Mesenchymal stem cell (in vitro differentiated cells and primary cell): ENCODE measurements around the gene UXS1.

Experiments
- DNase-seq: peaks from one replicate; pipeline ENCODE4 v3.0.0-alpha.2; 2013
- H2AFZ ChIP-seq: one replicate; pipeline ENCODE4 v1.6.1; 2013; ENCODE audit warnings: low read depth, mild to moderate bottlenecking, control low read depth, inconsistent platforms, low read length, moderate library complexity
- H2AK5ac ChIP-seq: 2 replicates; pipeline ENCODE4 v1.6.1; 2013; ENCODE audit warnings: low read length, moderate library complexity, mild to moderate bottlenecking, inconsistent platforms; ENCODE audit not compliant: severe bottlenecking
- H2BK120ac ChIP-seq: one replicate; pipeline ENCODE4 v1.6.1; 2013; ENCODE audit warnings: low read depth, mild to moderate bottlenecking, inconsistent platforms, low read length, moderate library complexity
- H2BK12ac ChIP-seq, 2 experiments: one replicate each; pipeline ENCODE4 v1.6.1; 2013; ENCODE audit warnings: inconsistent platforms in 2 of 2, low read length in 2 of 2, mild to moderate bottlenecking in 2 of 2, moderate library complexity in 2 of 2, control low read depth in 1 of 2
- H2BK15ac ChIP-seq: one replicate; pipeline ENCODE4 v1.6.1; 2013; ENCODE audit warnings: mild to moderate bottlenecking, low read depth, inconsistent platforms; ENCODE audit not compliant: poor library complexity, severe bottlenecking
- H2BK5ac ChIP-seq: 2 replicates; pipeline ENCODE4 v1.6.1; 2013; ENCODE audit warnings: low read depth, mild to moderate bottlenecking, low read length, control low read depth, inconsistent platforms; ENCODE audit not compliant: poor library complexity, severe bottlenecking
- H3K14ac ChIP-seq, 2 experiments: one replicate each; pipeline ENCODE4 v1.6.1; 2013; ENCODE audit warnings: inconsistent platforms in 2 of 2, low read length in 2 of 2, control low read depth in 1 of 2, mild to moderate bottlenecking in 1 of 2, moderate library complexity in 1 of 2
- H3K18ac ChIP-seq, 2 experiments: one replicate each; pipeline ENCODE4 v1.6.1; 2013; ENCODE audit warnings: inconsistent platforms in 2 of 2, low read length in 2 of 2, control low read depth in 1 of 2, low read depth in 1 of 2, mild to moderate bottlenecking in 1 of 2
- H3K23ac ChIP-seq, 2 experiments: one replicate each; pipeline ENCODE4 v1.6.1; 2013; ENCODE audit warnings: inconsistent platforms in 2 of 2, low read length in 2 of 2, mild to moderate bottlenecking in 2 of 2, moderate library complexity in 2 of 2, control low read depth in 1 of 2
- H3K27ac ChIP-seq: 2 replicates; pipeline ENCODE4 v1.5.1; 2013; ENCODE audit warnings: mild to moderate bottlenecking, moderate library complexity, low read length, control low read depth, inconsistent platforms; ENCODE audit not compliant: poor library complexity, severe bottlenecking
- H3K27me3 ChIP-seq, 2 experiments: 2 replicates each; pipeline versions ENCODE4 v1.6.1 to v1.7.0; 2013; ENCODE audit warnings: low read length in 2 of 2, mild to moderate bottlenecking in 2 of 2, moderate library complexity in 2 of 2, control low read depth in 1 of 2, inconsistent platforms in 1 of 2; ENCODE audit not compliant: control insufficient read depth in 1 of 2, insufficient read depth in 1 of 2
- H3K36me3 ChIP-seq, 2 experiments: 2 replicates each; pipeline versions ENCODE4 v1.6.1 to v1.7.0; 2013; ENCODE audit warnings: low read length in 2 of 2, control low read depth in 1 of 2, inconsistent platforms in 1 of 2, low read depth in 1 of 2, mild to moderate bottlenecking in 1 of 2; ENCODE audit not compliant: insufficient read depth in 2 of 2, control insufficient read depth in 1 of 2
- H3K4ac ChIP-seq, 2 experiments: one replicate each; pipeline ENCODE4 v1.6.1; 2013; ENCODE audit warnings: inconsistent platforms in 2 of 2, low read length in 2 of 2, mild to moderate bottlenecking in 2 of 2, moderate library complexity in 2 of 2, control low read depth in 1 of 2, low read depth in 1 of 2
- H3K4me1 ChIP-seq: 2 replicates; pipeline ENCODE4 v1.6.1; 2013; ENCODE audit warnings: low read depth, low read length, control low read depth; ENCODE audit not compliant: control insufficient read depth, insufficient read depth
- H3K4me2 ChIP-seq: 2 replicates; pipeline ENCODE4 v1.6.1; 2013; ENCODE audit warnings: low read length, mild to moderate bottlenecking, inconsistent platforms; ENCODE audit not compliant: poor library complexity, severe bottlenecking
- H3K4me3 ChIP-seq, 2 experiments: 2 replicates each; pipeline versions ENCODE4 v1.5.1 to v1.7.0; 2013; ENCODE audit warnings: low read length in 2 of 2, mild to moderate bottlenecking in 2 of 2, control low read depth in 1 of 2, low read depth in 1 of 2; ENCODE audit not compliant: insufficient read depth in 1 of 2
- H3K79me1 ChIP-seq: replicated peaks from 2 replicates; pipeline ENCODE4 v1.6.1; 2013; ENCODE audit warnings: mild to moderate bottlenecking, control low read depth, low read length, inconsistent platforms; ENCODE audit not compliant: poor library complexity, severe bottlenecking
- H3K9ac ChIP-seq: 2 replicates; pipeline ENCODE4 v1.7.0; 2013; ENCODE audit warnings: mild to moderate bottlenecking, low read length, moderate library complexity
- H3K9me3 ChIP-seq: 2 replicates; pipeline ENCODE4 v1.7.0; 2013; ENCODE audit warnings: mild to moderate bottlenecking, low read length; ENCODE audit not compliant: control insufficient read depth
- H4K8ac ChIP-seq: one replicate; pipeline ENCODE4 v1.6.1; 2013; ENCODE audit warnings: inconsistent platforms, mild to moderate bottlenecking, low read length, moderate library complexity
- H4K91ac ChIP-seq: one replicate; pipeline ENCODE4 v1.6.1; 2013; ENCODE audit warnings: mild to moderate bottlenecking, low read length, inconsistent platforms
- WGBS: methylation state at CpG from one replicate; pipeline ENCODE4 v1.1.7; 2013; ENCODE audit warnings: mixed read lengths; 5-methylcytosine and 5-hydroxymethylcytosine counted together

UXS1 gene

GRCh38 chr2:106195981-106196380, 1.9 kb upstream of the UXS1 start:
- Histone ChIP-seq H3K36me3 (no peaks in the 10 kb centered on the region), H2BK5ac (no peak overlapping the region), H3K9ac (no peak overlapping the region), H2AK5ac (peak overlapping the region; percentile 63), H3K27ac (no peak overlapping the region), H2AFZ (no peak overlapping the region), H3K18ac (no peak overlapping the region), H3K14ac (no peak overlapping the region), H3K27me3 (no peaks in the 10 kb centered on the region), H3K4me2 (no peak overlapping the region), H3K9me3 (no peaks in the 10 kb centered on the region), H2BK120ac (no peak overlapping the region), H3K79me1 (peaks cover 6% of the 10 kb centered on the region), H3K4me1 (peaks cover 10% of the 10 kb centered on the region), H3K23ac (no peak overlapping the region), H3K4me3 (no peak overlapping the region), H4K8ac (no peak overlapping the region), H3K4ac (no peak overlapping the region), H2BK15ac (no peak overlapping the region), H2BK12ac (peak overlapping the region; percentile 1 to 67), H4K91ac (no peak overlapping the region)
- WGBS = 73% methylated on average over 6 of the region's 6 CpGs
- DNase-seq = no peak

- WGBS = 89% methylated on average over 6 of the region's 6 CpGs
- no peak overlapping the region for H2AFZ ChIP-seq
- no peak overlapping the region for H2BK120ac ChIP-seq
- H2AK5ac ChIP-seq = no peak overlapping the region
- no peak overlapping the region for H3K27ac ChIP-seq
- peaks cover 10% of the 10 kb centered on the region for H3K4me1 ChIP-seq
- H3K9ac ChIP-seq = peak overlapping the region; percentile 91
- H3K14ac ChIP-seq = no peak overlapping the region
- H3K18ac ChIP-seq = no peak overlapping the region
- H2BK5ac ChIP-seq = no peak overlapping the region
- H3K4ac ChIP-seq = no peak overlapping the region
- no peaks in the 10 kb centered on the region for H3K27me3 ChIP-seq
- H2BK15ac ChIP-seq = no peak overlapping the region
- H4K91ac ChIP-seq = no peak overlapping the region
- H3K4me3 ChIP-seq = peak overlapping the region in 1 of 2 experiments; percentile 89
- H4K8ac ChIP-seq = peak overlapping the region; percentile 66
- H3K36me3 ChIP-seq = no peaks in the 10 kb centered on the region
- DNase-seq = no peak
- peak overlapping the region in 1 of 2 experiments; percentile 23 for H3K23ac ChIP-seq
- peak overlapping the region; percentile 51 to 98 for H2BK12ac ChIP-seq
- H3K4me2 ChIP-seq = no peak overlapping the region
- H3K79me1 ChIP-seq = peaks cover 6% of the 10 kb centered on the region
- no peaks in the 10 kb centered on the region for H3K9me3 ChIP-seq
Observed at GRCh38 chr2:106195456-106195855, 1.4 kb upstream of the UXS1 start.

DNA sequence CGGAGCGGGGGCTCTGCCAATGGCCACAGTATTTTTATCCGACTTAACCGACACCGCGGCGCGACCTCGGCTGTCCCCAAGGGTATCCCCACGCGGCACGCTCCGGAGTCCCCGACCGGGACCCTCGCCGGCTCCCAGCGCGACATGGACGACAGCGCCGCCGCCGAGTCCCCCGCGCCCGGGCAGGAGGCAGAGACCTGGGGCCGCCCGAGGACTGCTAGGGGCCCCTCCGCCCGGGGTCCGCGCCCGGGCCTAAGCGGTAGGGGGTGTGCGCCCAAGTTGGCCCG, 468 bp downstream of the UXS1 start:
- H3K9me3 ChIP-seq = no peaks in the 10 kb centered on the region
- H4K8ac ChIP-seq = no peak overlapping the region
- WGBS = 1% methylated on average over 31 of the region's 37 CpGs
- H3K9ac ChIP-seq = peak overlapping the region; percentile 77
- peaks cover 8% of the 10 kb centered on the region for H3K79me1 ChIP-seq
- H3K27ac ChIP-seq = no peak overlapping the region
- no peak overlapping the region for H4K91ac ChIP-seq
- H3K4me3 ChIP-seq = peak overlapping the region; percentile 80 to 84
- H3K14ac ChIP-seq = peak overlapping the region; percentile 25 to 37
- H3K27me3 ChIP-seq = no peaks in the 10 kb centered on the region
- no peak overlapping the region for H3K23ac ChIP-seq
- peak overlapping the region; percentile 77 for H2BK15ac ChIP-seq
- H2BK12ac ChIP-seq = no peak overlapping the region
- H2BK120ac ChIP-seq = peak overlapping the region; percentile 88
- peaks cover 14% of the 10 kb centered on the region for H3K4me1 ChIP-seq
- peak overlapping the region; percentile 75 for H2BK5ac ChIP-seq
- H3K4me2 ChIP-seq = peak overlapping the region; percentile 55
- peak overlapping the region; percentile 94 for H2AFZ ChIP-seq
- H3K4ac ChIP-seq = peak overlapping the region; percentile 58 to 60
- H3K18ac ChIP-seq = peak overlapping the region; percentile 73 to 83
- no peak for DNase-seq
- H2AK5ac ChIP-seq = no peak overlapping the region
- H3K36me3 ChIP-seq = no peaks in the 10 kb centered on the region

DNA sequence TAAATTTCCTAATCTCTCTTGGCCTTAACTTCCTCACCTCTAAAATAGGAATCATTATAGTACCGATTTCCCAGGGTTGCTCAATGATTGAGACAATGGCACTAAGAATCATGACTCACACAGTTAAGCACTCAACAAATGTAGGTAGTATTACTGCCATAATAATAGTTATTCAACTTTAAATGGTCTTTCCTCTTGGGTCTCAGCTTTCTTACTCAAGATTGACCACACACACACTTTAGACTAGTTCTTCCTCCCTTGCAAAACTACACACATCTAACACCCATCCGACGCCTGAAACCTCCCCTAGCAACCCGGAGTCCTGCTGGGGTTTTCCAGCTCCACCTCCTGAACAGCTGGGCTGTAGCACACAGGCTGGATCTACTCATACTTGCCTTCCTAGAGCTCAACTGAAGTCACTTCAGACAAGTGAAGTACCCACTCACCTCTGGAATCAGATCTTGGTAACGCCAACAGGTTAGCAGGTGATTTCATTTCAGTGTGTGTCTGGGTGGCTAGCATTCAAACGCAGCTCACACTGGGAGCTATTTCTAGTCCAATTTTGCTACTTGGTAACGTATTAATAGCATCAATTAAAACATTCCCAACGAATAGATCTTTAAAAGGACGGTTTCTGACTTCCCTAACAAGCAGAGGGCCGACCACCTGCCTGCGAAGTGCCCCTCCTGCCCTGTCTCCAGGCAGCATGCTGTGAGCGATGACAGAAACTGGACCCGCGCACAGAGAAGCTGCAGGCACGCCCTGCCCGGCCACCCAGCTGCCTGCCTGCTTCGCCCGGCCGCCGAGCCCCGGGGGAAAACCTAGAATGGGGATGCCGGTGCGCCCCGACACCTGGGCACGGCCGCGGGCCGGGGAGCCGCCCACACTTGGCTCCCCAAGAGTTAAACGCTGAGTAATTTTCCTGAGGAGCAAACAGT, 1.1 kb downstream of the UXS1 start:
- H3K27me3 ChIP-seq = no peaks in the 10 kb centered on the region
- H3K9me3 ChIP-seq = no peaks in the 10 kb centered on the region
- peak overlapping the region; percentile 73 to 83 for H3K18ac ChIP-seq
- peak overlapping the region; percentile 77 for H3K9ac ChIP-seq
- DNase-seq = peak; percentile 95
- H3K36me3 ChIP-seq = no peaks in the 10 kb centered on the region
- peak overlapping the region; percentile 75 for H2BK5ac ChIP-seq
- peak overlapping the region; percentile 55 for H3K4me2 ChIP-seq
- no peak overlapping the region for H3K23ac ChIP-seq
- H3K27ac ChIP-seq = peak overlapping the region; percentile 66
- H2AK5ac ChIP-seq = no peak overlapping the region
- peak overlapping the region; percentile 77 for H2BK15ac ChIP-seq
- peaks cover 17% of the 10 kb centered on the region for H3K4me1 ChIP-seq
- WGBS = 1% methylated on average over 30 of the region's 30 CpGs
- H3K14ac ChIP-seq = peak overlapping the region in 1 of 2 experiments; percentile 25
- no peak overlapping the region for H2BK12ac ChIP-seq
- H4K91ac ChIP-seq = no peak overlapping the region
- peak overlapping the region; percentile 80 to 84 for H3K4me3 ChIP-seq
- peak overlapping the region in 1 of 2 experiments; percentile 60 for H3K4ac ChIP-seq
- peak overlapping the region; percentile 94 for H2AFZ ChIP-seq
- H2BK120ac ChIP-seq = peak overlapping the region; percentile 88
- peaks cover 11% of the 10 kb centered on the region for H3K79me1 ChIP-seq
- no peak overlapping the region for H4K8ac ChIP-seq
